PC-3 (cell line): ENCODE results near the gene ZNF595. TPM values are rescaled to one million over a fixed set of nuclear protein-coding genes. Genes with fewer than 3 reads are reported as not detected.
"Not testable (repeated sequence)": the region's sequence is repeated elsewhere in the genome, so short reads cannot be mapped to it uniquely, and the experiment has no call there.

Experiments used
- ATAC-seq: fragments of 200-7000 bp; cut with Tn5 transposase; 2 replicates; pipeline ENCODE4 v1.9.1; 2020; ENCODE audit warnings: mild to moderate bottlenecking, moderate library complexity
- Bru-seq: library from RNA; stranded (reverse); fragments of 400-500 nt; gene quantifications from one replicate; lab custom pipeline; 2021; lab: Mats Ljungman, UMichigan
- BruChase-seq, 2 experiments: library from RNA; stranded (reverse); fragments of 400-500 nt; gene quantifications; one replicate each; lab custom pipeline; 2021; lab: Mats Ljungman, UMichigan
- BruUV-seq: library from RNA; stranded (reverse); fragments of 400-500 nt; replicated peaks from 2 replicates; lab custom pipeline; 2021; lab: Mats Ljungman, UMichigan
- CTCF ChIA-PET: fragments of 300-600 bp; sonication (Branson Sonifier 250); formaldehyde crosslinking; loops from one replicate; lab custom pipeline; 2022; ENCODE audit warnings: antibody characterized with exemption; lab: Charles Lee
- POLR2A ChIA-PET: fragments of 300-600 bp; sonication (Branson Sonifier 250); formaldehyde crosslinking; loops from one replicate; lab custom pipeline; 2022; ENCODE audit warnings: antibody characterized with exemption; ENCODE audit not compliant: unreplicated experiment; lab: Charles Lee
- DNase-seq: peaks from one replicate; pipeline ENCODE4 v3.0.0-alpha.2; 2015
- H2AFZ ChIP-seq: fragments of 300-600 bp; sonication (generic); 2 replicates; pipeline ENCODE4 v1.6.0; 2016; ENCODE audit warnings: antibody characterized with exemption, low read length
- H3F3A ChIP-seq: fragments of 300-600 bp; sonication (generic); one replicate; pipeline ENCODE4 v1.6.0; 2017; ENCODE audit warnings: antibody characterized with exemption, low read length, control low read depth, mild to moderate bottlenecking; ENCODE audit not compliant: unreplicated experiment
- H3K27ac ChIP-seq: fragments of 300-600 bp; sonication (generic); 2 replicates; pipeline ENCODE4 v1.5.1; 2016; ENCODE audit warnings: mild to moderate bottlenecking, low read length
- H3K27me3 ChIP-seq: fragments of 300-600 bp; sonication (generic); 2 replicates; pipeline ENCODE4 v1.6.1; 2016; ENCODE audit warnings: low read length, mixed read lengths
- H3K36me3 ChIP-seq: fragments of 300-600 bp; sonication (generic); 2 replicates; pipeline ENCODE4 v1.6.1; 2016; ENCODE audit warnings: low read depth, mixed run types, low read length, mixed read lengths
- H3K4me1 ChIP-seq: fragments of 300-600 bp; sonication (generic); 2 replicates; pipeline ENCODE4 v1.5.1; 2016; ENCODE audit warnings: low read length; ENCODE audit not compliant: insufficient read depth
- H3K4me2 ChIP-seq: fragments of 300-600 bp; sonication (generic); 2 replicates; pipeline ENCODE4 v1.6.0; 2016; ENCODE audit warnings: low read length
- H3K4me3 ChIP-seq: fragments of 300-600 bp; sonication (generic); 2 replicates; pipeline ENCODE4 v1.5.1; 2016; ENCODE audit warnings: mild to moderate bottlenecking, low read length, mixed read lengths
- H3K79me2 ChIP-seq: fragments of 300-600 bp; sonication (generic); 2 replicates; pipeline ENCODE4 v1.6.1; 2017; ENCODE audit warnings: low read length, mixed read lengths
- H3K9ac ChIP-seq: fragments of 300-600 bp; sonication (generic); 2 replicates; pipeline ENCODE4 v1.6.0; 2016; ENCODE audit warnings: mild to moderate bottlenecking, low read length
- H3K9me2 ChIP-seq: fragments of 300-600 bp; sonication (generic); replicated peaks from 2 replicates; pipeline ENCODE4 v1.6.1; 2016; ENCODE audit warnings: mixed run types, low read length, mixed read lengths
- H3K9me3 ChIP-seq: fragments of 300-600 bp; sonication (generic); 2 replicates; pipeline ENCODE4 v1.6.1; 2016; ENCODE audit warnings: low read length, mixed read lengths
- H4K20me1 ChIP-seq: fragments of 300-600 bp; sonication (generic); 2 replicates; pipeline ENCODE4 v1.6.1; 2016; ENCODE audit warnings: low read length, mixed read lengths
- intact Hi-C: fragments of 100-400 bp; cut with micrococcal nuclease; formaldehyde crosslinking; loops from 2 replicates; pipeline ENCODE4 v1.9.0; 2023
- long read RNA-seq: library from polyadenylated mRNA; unstranded; transcript quantifications from one replicate; pipeline ENCODE4 v2.0.0, GENCODE V29; 2021; ENCODE audit not compliant: unreplicated experiment
- total RNA-seq: library from RNA; depleted of rRNA; stranded (reverse); fragments of >200 nt; gene quantifications from 2 replicates; pipeline ENCODE4 v1.2.3, GENCODE V29; 2014; rRNA removed

ZNF595 gene
- total RNA-seq: 7.4 TPM in 2 replicates
- percentile 81 among the genes with signal in this experiment for Bru-seq, nascent RNA
- percentile 66 among the genes with signal in this experiment for BruChase-seq, experiment 1, labeled RNA remaining after a 6-hour chase
- BruChase-seq, experiment 2, labeled RNA remaining after a 2-hour chase: percentile 86 among the genes with signal in this experiment
- long read RNA-seq, transcript ZNF595-205 (4 exons, 2,911 nt): major isoform, 14 of 20 reads
- long read RNA-seq, partial matches to known transcripts: 0 of 20 reads
- long read RNA-seq, other reads (novel, unspliced or antisense): 5 of 20 reads

- H3K9me2 ChIP-seq, H2AFZ ChIP-seq, CTCF ChIA-PET, H3F3A ChIP-seq, H3K4me1 ChIP-seq, intact Hi-C loops, H3K4me2 ChIP-seq, DNase-seq, H4K20me1 ChIP-seq, H3K27ac ChIP-seq, H3K27me3 ChIP-seq, H3K9me3 ChIP-seq, BruUV-seq, H3K79me2 ChIP-seq, H3K36me3 ChIP-seq: not testable (repeated sequence)
- peak within 1 kb of the TSS; percentile 37; the same call in 1 of the 2 replicates for H3K4me3 ChIP-seq
- peak within 1 kb of the TSS; percentile 47; the same call in 1 of the 2 replicates for H3K9ac ChIP-seq
- peak; percentile 93 for ATAC-seq
- POLR2A ChIA-PET: interaction anchor here (0.5 kb wide), 1 partner anchor 30 kb away, joined by 5 read pairs; no protein-coding TSS in a partner anchor
Measured at GRCh38 chr4:52804-53479, at the start of gene ZNF595. Gene ZNF595 (plus strand): TSS chr4:53321. CDS start chr4:53489, 168 bp downstream.

GRCh38 chr4:9937-10870 is 42.9 kb upstream of the ZNF595 start:
- H3K9ac ChIP-seq, H3K27me3 ChIP-seq, H3K9me3 ChIP-seq, H4K20me1 ChIP-seq, POLR2A ChIA-PET, H3K4me3 ChIP-seq, H3K9me2 ChIP-seq, H3K27ac ChIP-seq, intact Hi-C loops, H3K79me2 ChIP-seq, H3K36me3 ChIP-seq, H2AFZ ChIP-seq, H3K4me2 ChIP-seq, CTCF ChIA-PET, H3F3A ChIP-seq, BruUV-seq, H3K4me1 ChIP-seq: not testable (repeated sequence)
- ATAC-seq (peak; percentile 27; the same call in 1 of the 2 replicates), DNase-seq (peak; percentile 1)

GRCh38 chr4:11095-11815 is 41.9 kb upstream of the ZNF595 start:
- ATAC-seq, H3K36me3 ChIP-seq, H3K27ac ChIP-seq, H4K20me1 ChIP-seq, H3F3A ChIP-seq, intact Hi-C loops, H3K9me3 ChIP-seq, H3K4me2 ChIP-seq, H3K9me2 ChIP-seq, H3K4me3 ChIP-seq, H3K79me2 ChIP-seq, H3K9ac ChIP-seq, CTCF ChIA-PET, DNase-seq, BruUV-seq, POLR2A ChIA-PET, H2AFZ ChIP-seq, H3K4me1 ChIP-seq, H3K27me3 ChIP-seq: not testable (repeated sequence)
